HG03060 (cell line): ENCODE results near the gene IL13RA2.

Source experiments
- ATAC-seq: cut with Tn5 transposase; IDR thresholded peaks from one replicate; pipeline ENCODE4 v1.9.1; 2021; ENCODE audit warnings: low read depth, moderate number of reproducible peaks; ENCODE audit not compliant: unreplicated experiment

IL13RA2 gene

DNA sequence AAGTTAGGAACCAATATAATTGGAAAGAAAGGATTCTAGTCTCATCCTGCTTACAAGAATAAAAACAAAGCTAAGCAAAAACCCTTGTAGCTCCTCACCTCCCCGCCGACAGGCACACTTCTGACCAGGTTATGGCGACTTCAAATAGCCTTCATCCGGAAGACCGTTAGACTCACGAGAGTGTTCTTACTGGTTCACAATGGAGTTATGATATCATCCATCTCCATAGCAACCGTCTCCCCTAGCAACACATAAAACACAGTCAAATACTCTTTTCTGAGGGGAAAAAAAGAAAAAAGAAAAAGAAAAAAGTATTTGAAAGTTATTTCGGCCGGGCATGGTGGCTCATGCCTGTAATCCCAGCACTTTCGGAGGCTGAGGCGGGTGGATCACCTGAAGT lies at the start of gene IL13RA2:
IL13RA2 (minus strand) TSS at position 162 of the 400 bp plus-strand sequence. CDS start 347 bp downstream, outside the sequence.
- no peak for ATAC-seq

DNA sequence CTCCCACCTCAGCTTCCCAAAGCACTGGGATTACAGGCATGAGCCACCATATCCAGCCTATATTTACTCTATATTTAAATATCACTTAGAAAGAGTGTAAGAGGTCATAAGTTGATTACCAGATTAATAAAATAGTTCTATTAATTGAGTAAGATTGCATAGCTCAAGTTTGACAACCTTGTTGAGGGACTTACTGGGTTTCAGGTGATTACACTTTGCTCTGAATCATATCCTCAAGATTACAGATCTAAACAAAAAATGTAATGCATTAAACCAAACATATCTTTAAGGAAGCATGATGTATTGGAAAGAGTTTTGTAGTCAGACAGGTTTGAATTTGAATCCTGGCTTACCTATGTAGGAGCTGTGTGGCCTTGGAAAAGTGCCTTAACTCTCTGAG lies 47.9 kb upstream of the IL13RA2 start:
- ATAC-seq, result no peak

DNA sequence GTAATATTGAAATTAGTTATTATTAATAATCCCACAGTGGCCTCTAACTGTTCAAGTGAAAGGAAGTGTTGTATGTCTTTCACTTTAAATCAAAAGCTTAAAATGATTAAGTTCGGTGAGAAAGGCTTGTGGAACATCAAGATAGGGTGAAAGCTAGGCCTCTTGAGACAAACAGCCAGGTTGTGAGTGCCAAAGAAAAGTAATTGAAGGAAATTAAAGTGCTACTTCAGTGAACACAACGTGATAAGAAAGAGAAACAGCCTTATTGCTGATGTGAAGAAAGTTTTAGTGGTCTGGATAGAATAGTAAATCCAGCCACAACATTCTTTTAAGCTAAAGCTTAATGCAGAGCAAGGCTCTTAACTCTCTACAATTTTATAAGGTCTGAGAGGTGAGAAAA lies 42.6 kb upstream of the IL13RA2 start:
- no peak for ATAC-seq

GRCh38 chrX:115058276-115058675 lies 40.9 kb upstream of the IL13RA2 start:
- ATAC-seq, result no peak

DNA sequence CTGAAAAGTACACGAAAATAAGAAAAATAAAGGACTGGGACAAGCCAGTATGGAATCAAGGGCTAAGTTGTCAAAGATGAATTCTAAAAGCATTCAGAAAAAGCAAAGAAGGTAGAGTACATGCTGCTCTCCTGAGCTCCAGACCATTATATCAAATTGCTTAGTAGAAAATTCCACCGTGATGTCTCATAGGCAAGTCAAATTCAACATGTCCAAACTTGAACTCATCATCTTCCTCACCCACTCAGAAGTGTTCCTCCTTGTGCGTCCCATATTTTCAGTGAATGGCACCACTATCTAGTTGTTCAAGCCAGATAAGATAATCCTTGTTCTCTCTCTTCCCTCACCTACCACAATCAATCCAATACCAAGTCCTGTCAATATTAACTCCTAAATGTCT lies 37.5 kb upstream of the IL13RA2 start:
- ATAC-seq, result no peak

- no peak for ATAC-seq
Observed at GRCh38 chrX:115053223-115053622, 35.8 kb upstream of the IL13RA2 start.

- no peak for ATAC-seq
Observed at GRCh38 chrX:115047715-115048114, 30.3 kb upstream of the IL13RA2 start.

GRCh38 chrX:115047181-115047580 lies 29.8 kb upstream of the IL13RA2 start:
- no peak for ATAC-seq

- ATAC-seq, result no peak
Observed at GRCh38 chrX:115040417-115040816, 23.0 kb upstream of the IL13RA2 start.

DNA sequence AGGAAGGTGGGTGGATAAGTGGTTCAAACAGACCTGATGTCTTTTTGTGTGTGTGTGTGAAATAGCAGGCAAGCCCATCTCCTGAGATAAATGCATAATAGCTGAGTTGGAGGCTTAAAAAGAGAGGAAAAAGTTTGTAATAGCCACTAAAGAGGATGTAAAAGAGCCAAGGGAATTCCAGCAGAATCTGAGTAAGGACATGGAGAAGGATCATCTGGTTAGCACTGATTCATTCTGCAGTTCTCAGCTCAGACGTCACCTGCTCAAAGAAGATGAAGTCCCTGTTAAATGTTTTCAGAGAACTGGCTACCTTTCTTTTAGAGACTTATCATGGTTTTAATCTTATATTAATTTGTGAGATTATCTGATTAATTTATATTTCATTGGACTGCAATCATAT lies 21.0 kb upstream of the IL13RA2 start:
- ATAC-seq, result no peak

DNA sequence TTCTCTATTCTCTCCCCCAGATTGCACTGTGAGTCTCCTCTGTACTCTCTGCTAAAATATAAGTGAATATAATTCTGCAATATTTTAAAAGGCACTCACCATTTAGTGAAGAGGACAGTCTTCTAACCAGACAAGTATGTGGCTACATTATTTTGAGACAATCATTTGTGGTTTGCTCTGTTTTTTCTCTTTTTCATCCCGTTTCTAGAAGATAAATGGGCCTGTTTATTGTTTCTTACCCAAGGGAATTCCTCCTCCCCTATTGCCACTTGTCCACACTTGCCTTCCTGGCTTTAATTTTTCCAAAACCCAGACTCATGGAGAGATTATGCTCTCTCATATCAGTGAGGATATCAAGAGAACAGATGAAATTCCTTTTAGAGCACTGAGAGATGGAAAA lies 18.6 kb upstream of the IL13RA2 start:
- ATAC-seq, result no peak

GRCh38 chrX:115031989-115032388 lies 14.6 kb upstream of the IL13RA2 start:
- no peak for ATAC-seq

- no peak for ATAC-seq
Observed at GRCh38 chrX:115030625-115031024, 13.2 kb upstream of the IL13RA2 start.

- ATAC-seq, result no peak
Observed at GRCh38 chrX:115029869-115030570, 12.6 kb upstream of the IL13RA2 start.

- ATAC-seq, result no peak
Observed at GRCh38 chrX:115029440-115029839, 12.0 kb upstream of the IL13RA2 start.

DNA sequence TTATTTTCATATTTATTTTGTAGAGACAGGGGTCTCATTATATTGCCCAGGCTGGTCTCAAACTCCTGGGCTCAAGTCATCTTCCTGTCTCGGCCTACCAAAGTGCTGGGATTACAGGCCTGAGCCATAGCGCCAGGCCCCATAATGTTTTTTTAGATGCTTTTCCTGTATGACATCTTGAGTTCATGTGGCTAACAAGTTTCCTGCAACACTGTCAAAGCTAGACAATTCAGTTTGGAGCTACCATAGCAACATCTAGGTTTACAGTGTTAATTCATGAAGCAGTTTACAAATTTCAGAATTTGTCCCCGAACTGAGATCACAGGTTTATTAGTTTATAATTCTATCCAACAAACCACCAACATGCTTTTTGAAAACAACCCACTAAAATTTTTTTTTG lies 6.4 kb upstream of the IL13RA2 start:
- ATAC-seq, result no peak

- ATAC-seq, result no peak
Observed at GRCh38 chrX:115023139-115023538, 5.7 kb upstream of the IL13RA2 start.

DNA sequence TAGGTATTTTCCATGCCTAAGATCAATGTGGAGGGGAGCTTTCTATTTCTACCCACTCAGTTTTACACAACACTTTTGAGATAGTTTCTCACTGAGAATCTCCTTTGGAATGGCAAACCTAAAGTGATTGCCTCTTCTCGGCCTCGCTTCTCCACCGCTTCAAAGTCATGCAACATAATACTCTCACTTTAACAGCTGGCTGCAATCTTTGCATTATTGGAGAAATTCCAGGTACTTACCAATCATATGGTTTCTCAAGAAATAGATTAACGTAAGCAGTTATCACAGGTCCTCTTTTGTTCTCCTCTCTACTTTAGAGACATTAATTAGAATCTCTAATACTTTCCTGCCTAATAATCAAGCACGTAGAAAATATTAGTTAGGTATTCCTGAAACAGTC lies 3.7 kb upstream of the IL13RA2 start:
- ATAC-seq, result no peak

- ATAC-seq, result no peak
Observed at GRCh38 chrX:115018944-115019343, 1.5 kb upstream of the IL13RA2 start.

DNA sequence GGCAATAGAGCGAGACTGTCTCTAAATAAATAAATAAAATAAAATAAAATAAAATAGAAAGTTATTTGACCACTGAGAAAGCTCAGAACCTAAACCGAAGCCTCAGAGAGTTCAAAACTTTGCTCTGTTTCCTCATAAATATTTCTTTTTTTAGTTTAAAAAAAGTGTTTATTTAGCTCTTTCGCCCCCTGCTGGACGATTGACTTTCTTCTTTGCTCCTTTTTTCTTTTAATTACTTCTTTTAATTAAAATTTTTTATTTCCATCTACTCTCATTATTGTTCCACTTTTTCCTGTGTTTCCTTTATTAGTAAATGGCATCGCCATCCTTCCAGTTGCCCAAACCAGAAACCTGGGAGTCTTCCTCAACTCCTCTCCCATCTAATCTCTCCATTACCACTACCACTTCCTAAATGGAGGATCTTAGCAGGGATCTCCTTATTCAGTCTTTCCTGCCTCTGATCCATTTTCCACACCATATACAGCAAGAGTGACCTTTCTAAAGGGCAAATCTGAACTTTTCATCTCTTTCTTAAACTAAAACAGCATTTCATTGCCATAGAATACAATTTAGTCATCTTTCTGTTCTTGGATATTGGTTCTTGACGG lies 728 bp upstream of the IL13RA2 start:
- no peak for ATAC-seq

GRCh38 chrX:115013705-115014104 lies 3.7 kb downstream of the IL13RA2 start:
- ATAC-seq, result no peak

- no peak for ATAC-seq
Observed at GRCh38 chrX:115011428-115011827, 6.0 kb downstream of the IL13RA2 start.
